ENCODE data around the gene C16orf95.

Gene C16orf95

DNA sequence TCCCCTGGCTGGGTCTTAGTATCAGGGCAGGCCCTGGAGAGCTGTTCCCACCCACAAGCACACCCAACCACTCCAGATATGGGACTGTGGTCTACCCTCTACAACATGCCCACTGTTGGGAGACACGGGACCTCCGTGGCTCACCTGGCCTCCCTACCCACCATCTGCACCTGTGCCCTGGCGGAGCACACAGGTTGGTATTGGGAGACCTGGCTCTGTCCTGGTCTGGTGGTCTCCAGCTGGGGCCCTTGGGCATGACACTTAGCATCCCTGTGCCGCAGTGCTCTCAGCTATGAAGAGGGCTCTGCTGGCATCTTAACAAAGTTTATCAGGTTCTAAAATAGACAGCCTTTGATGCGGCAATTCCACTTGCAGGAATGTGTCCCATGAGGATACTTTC, 5.8 kb downstream of the C16orf95 start:
- no peak for DNase-seq

GRCh38 chr16:87310610-87311009, 6.6 kb downstream of the C16orf95 start:
- DNase-seq, result no peak

DNA sequence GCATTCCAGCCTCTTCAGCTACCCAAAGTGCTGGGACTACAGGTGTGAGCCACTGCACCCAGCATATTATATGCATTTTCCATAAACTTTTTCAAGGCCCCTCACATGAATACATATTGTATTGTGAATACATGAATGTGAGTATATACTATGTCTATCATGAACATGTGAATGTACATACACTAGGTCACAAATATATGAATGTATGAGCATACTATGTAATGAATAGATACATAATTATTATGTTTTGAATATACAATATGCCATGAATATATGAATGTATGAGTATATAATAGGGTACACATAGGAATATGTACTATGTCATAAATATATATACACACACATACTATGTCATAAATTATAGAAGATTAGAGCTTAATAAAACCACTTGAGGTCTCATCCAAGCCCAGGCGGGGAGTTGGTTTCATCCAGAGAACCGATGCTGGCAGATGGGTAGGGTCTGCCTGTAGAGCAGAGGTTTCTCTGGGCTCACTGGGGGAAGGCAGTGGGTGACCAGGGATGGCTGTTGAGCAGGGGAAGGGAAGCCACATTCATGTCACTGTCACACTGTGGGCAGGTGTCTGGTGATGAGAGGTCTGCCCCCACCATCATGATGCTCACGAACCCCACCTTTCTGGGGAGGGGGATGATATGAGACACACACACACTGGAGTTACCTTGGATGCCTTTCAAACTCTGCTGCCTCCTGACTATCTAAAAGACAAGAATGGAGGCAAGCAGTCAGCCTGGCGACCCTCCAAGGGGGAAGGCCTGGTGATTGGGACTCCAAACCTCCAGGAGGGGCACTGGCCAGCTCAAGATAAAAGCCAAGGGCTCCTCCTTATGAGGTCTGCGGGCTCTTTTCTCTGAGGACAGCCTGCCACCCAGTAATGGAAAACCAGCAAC, 7.3 kb downstream of the C16orf95 start:
- no peak for DNase-seq

DNA sequence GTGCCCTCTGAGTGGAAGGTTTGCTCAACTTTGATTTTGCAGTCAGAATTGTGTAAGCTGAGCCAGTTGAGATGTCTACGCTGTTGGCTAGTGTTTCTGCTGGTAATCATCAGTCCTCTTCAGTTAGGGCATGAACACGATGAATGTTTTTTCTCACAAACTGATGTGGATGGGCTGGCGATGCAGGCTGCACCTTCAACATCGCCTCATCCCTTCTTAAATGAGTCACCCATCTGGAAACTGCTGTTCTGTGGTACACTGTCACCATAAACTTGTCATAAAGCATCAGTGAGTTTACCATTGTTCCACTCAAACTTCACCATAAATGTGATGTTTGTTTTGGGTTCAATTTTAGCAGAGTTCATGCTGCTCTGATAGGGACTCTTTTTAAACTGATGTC, 8.4 kb downstream of the C16orf95 start:
- no peak for DNase-seq

- DNase-seq, result no peak
Observed at GRCh38 chr16:87306516-87306915, 10.7 kb downstream of the C16orf95 start.

DNA sequence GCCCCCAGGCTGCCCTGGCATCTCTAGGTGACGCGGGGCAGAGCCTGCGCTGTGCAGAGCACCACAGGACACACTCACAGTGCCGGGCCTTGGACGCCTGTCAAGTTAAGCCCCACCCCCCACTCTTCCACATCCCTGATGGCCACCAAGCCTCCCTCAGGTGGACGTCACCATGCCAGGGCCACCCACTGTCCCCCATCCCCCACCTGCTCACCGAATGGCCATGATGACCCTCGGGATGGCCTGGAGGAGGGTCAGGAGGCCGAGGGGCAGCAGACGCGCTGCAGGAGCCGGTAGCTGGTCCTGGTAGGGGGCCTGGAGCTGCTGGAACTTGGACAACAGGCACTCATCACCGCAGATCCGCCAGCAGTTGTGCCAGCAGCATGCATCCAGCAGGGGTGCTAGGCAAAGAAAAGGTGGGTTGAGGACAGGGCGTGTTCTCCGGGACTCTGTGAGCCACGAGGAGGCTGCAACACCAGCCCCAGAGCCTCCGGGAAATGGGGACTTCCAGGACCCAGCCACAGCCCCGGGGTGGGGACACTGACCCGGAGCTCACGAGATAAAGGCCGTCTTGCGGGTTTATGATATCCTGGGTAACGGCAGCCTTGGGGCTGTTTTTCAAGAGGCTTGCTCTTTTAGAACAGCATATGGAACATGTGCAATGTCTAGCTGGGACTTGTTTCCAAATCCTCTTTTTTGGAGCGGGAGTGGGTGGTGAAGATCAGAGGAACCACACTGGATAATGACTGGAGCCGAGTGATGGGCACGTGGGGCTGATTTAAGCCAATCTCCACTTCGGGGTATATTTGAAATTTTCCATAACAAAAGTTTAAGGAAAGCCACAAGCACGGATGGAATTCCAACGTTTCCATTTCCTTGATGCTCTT, 11.4 kb downstream of the C16orf95 start:
- no peak for DNase-seq

DNA sequence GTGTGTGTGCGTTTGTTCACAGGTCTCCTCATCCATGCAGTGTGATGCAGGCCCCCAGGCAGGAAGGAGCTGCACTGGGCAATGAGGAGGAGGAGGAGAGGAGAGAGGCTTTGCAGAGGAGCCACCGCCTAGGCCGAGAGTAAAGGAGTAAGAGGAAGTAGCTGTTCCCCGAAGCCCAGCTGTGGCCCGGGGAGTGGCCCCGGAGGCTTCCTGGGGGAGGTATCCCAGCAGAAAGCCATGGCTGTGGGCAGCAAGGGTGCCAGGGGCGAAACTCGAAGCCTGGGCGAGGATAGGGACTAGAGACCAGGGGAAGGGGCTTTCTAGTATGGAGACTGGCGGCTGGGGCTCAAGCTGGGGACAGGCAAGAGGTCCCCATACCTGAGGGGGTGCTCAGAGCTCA, 12.2 kb downstream of the C16orf95 start:
- DNase-seq, result no peak

DNA sequence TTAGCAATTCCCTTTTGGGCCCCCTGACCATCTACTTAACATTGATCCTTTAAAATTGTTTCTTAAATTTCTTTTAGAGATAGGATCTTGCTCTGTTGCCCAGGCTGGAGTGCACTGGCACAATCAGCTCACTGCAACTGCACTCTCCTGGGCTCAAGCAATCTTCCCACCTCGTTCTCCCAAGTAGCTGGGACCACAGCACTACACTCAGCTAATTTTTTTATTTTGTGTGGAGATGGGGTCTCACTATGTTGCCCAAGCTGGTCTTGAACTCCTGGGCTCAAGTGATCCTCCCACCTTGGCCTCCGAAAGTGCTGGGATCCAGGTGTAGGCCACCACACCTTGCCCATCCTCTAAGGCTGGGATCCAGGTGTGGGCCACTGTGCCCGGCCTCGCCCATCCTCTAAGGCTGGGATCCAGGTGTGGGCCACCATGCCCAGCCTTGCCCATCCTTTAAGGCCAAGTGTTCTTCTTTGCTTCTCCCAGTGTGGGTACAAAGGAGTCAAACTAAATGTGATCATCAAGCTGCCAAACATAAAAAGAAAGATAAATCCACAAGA, 13.2 kb downstream of the C16orf95 start:
- DNase-seq, result no peak

DNA sequence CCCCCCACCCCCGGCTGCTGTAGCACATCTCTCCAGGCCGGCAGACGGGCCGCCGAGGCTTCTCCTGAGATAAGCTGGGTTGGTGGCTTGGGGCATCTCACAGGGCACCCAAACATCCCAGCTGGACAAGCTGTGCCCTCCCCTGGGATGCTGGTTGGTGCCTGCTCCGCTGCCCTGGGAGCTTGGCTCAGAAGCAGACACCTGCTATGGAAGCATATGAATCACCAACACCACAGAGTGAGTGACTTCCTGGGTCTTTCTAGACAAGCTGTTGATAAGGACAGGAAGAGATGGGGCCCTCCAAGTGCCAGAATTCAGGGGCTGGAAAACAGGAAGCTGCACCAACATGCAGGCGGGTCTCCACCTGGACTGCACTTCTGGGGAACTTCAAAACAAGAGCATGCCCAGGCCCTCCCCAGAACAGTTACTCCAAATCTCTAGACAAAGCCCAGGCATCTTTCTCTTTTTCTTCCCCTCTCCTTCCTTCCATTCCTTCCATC, 13.7 kb downstream of the C16orf95 start:
- no peak for DNase-seq

GRCh38 chr16:87298857-87299465, 18.2 kb downstream of the C16orf95 start:
- no peak for DNase-seq

DNA sequence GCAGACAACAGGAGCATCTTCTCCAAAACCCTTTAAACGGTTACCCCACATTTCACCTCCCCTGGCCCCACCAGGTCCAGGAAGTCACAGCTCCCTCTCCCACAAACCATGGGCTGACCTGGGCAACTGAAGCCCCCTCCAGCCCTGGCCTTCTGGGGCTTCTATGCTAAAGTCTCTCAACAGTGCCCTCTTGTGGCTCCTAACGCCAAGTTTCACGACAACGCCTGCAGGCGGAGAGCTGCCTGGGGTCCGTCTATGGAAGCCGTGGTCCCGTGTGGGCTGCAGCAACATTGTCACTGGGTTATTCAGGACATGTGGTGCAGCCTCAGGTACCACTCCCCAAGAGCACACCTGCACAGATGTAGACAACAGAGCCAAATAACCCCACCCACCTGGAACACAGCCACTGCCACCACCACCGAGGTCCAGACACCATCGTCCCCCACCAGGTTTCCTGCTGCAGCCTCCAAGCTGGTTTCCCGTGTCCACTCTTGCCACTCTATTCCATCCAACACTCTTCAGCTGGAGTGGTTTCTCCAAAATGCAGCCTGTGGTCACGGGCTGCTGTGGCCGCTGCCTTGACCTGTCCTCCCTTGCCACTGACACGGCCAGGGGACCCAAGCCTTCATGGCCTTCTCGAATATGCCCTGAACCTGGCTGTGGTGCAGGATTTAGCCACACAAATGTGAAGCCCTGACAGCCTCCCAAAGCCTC, 19.1 kb downstream of the C16orf95 start:
- DNase-seq, result peak; percentile 71

DNA sequence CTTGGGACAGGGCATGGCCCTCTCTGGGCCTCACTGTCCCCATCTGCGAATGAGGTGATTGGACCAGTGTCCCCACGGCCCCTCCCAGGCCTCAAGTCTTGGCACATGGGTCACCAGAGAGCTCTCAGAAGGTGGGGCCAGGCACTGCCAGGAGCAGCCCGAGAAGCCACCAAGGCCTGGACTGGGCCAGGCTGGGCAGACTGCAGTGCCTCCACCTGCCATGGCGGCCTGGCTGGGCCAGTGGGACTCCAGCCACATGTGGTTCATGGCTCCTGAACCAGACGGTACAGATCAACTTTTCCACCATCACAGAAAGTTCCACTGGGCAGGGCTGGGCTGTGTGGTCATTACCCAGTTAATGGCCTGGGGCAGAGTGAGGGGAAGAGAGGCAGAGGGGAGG, 19.8 kb downstream of the C16orf95 start:
- no peak for DNase-seq

GRCh38 chr16:87295661-87296531, 21.3 kb downstream of the C16orf95 start:
- no peak for DNase-seq

GRCh38 chr16:87295259-87295658, 21.9 kb downstream of the C16orf95 start:
- no peak for DNase-seq

- no peak for DNase-seq
Observed at GRCh38 chr16:87293990-87294389, 23.2 kb downstream of the C16orf95 start.

DNA sequence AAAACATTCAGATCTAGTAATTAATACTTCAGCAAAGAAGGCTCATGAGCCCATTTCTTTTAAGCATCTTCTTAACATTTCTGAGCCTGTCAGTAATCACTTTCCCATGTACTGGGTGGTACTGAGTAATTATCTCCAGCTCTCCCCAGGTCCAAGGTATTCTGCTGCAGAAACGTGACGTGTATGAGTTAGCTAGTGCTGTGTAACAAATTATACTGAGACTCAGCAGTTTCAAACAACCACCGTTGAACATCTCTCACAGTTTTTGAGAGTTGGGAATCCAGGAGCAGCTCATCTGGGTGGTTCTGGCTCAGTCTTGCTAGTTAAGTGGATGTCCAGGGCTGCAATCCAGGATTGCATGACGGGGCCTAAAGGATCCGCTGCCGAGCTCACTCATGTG, 25.2 kb downstream of the C16orf95 start:
- DNase-seq, result no peak

DNA sequence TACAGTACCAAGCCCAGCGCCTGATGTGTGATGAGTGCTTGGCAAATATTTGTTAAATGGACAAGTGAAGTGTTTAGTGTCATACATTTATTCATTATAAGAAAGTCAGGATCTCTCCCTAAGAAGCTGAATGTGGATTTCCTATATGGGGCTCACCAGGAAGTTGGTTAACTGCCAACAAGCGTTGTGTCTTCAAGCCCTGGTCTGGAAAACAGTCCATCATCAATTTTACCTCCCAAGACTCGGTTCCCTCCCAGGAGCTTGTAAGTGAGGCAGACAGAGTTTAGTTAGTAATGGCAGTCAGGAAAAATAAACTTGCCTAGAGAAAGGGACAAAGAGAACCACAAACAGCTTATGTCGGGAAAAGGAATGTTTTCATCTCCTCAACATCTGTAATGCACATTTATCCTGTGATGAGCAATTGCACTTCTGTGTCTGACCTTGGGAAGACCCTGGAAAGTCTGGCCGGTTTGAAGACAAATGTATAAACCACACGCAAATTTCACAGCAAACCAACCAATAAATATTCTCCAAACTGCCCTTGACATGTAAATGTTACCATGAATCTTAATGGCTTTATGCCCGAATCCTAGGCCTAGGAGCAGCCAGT, 28.3 kb downstream of the C16orf95 start:
- no peak for DNase-seq

- DNase-seq, result no peak
Observed at GRCh38 chr16:87286839-87287626, 30.2 kb downstream of the C16orf95 start.

- no peak for DNase-seq
Observed at GRCh38 chr16:87284183-87284582, 33.0 kb downstream of the C16orf95 start.

GRCh38 chr16:87279094-87279658, 38.0 kb downstream of the C16orf95 start:
- no peak for DNase-seq

Data from activated CD8-positive, alpha-beta memory T cell treated with anti-CD3 and anti-CD28 coated beads, Interleukin-2, amount 50 U/mL, for 48 hours (primary cell).